Measurements from ENCODE around the gene LXN. TPM values are rescaled to one million over a fixed set of nuclear protein-coding genes. Genes with fewer than 3 reads are reported as not detected.
A peak's percentile ranks its signal among the peaks of the same experiment; 100 is the strongest.
"Not testable (repeated sequence)": the region's sequence is repeated elsewhere in the genome, so short reads cannot be mapped to it uniquely, and the experiment has no call there.

Gene LXN
- total RNA-seq, 1 donor from 2014 or later = 18.1 TPM

DNA sequence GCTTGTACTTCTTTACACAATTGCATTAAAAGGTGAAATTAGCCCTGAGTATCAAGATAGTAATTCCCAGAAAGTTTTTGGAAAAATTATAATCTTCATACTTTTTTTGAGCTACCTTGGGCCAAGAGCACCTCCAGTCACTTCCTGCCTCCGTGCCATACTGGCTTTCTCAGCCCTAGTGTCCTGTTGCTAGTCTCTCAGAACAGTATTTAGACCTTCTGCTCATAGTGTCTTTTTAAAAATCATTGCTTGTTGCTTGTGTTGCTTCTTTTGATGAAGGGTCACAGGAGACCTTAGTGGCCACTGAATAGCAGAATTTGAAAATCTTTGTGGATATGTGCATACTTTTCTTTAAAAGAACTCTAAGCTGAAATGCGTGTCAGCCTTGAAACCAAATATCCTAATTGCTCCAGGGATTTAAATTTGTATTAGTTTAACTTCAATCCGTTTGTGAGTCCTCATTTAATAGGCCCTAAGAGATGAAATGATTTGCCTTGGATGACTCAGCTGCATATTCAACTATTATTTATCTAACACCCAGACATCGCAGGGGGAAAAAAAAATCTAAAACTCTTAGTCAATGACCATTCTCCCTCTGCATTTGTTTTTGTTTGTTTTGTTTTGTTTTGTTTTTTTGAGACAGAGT lies 29.1 kb upstream of the LXN start:
- Histone ChIP-seq H4K20me1 (ENCODE audit: insufficient read depth, low read length) (no peaks in the 10 kb centered on the region), H3K4me1 (ENCODE audit: insufficient read depth, low read length) (peaks cover 36% of the 10 kb centered on the region), H3K4me2 (ENCODE audit: low read length) (peak overlapping the region; percentile 70), H3K9ac (ENCODE audit: low read length) (peak overlapping the region; percentile 44), H3K4me3 (ENCODE audit: insufficient read depth, low read depth, low read length) (no peak overlapping the region), H3K27ac (ENCODE audit: low read depth, low read length) (peak overlapping the region; percentile 68), H3K79me2 (ENCODE audit: insufficient read depth, low read length) (peaks cover 10% of the 10 kb centered on the region), H3K36me3 (ENCODE audit: insufficient read depth, low read length) (peaks cover 4% of the 10 kb centered on the region), H3K27me3 (ENCODE audit: insufficient read depth, low read length) (no peaks in the 10 kb centered on the region), H2AFZ (ENCODE audit: low read depth, low read length) (no peak overlapping the region), H3K9me3 (ENCODE audit: insufficient read depth, low read depth, low read length) (no peaks in the 10 kb centered on the region)
- Mint-ChIP-seq H3K27ac (ENCODE audit: unreplicated experiment) (no peak overlapping the region), H3K36me3 (ENCODE audit: low read depth, unreplicated experiment) (peaks cover 12% of the 10 kb centered on the region), H3K9me3 (ENCODE audit: unreplicated experiment) (peaks cover 2% of the 10 kb centered on the region), H3K4me3 (ENCODE audit: unreplicated experiment) (no peak overlapping the region), H3K27me3 (ENCODE audit: low read depth, unreplicated experiment) (no peaks in the 10 kb centered on the region), H3K4me1 (ENCODE audit: low read depth, unreplicated experiment) (peaks cover 15% of the 10 kb centered on the region)
- no peak for FAIRE-seq
- peak; percentile 41 for DNase-seq (ENCODE audit: low read depth)
- TF ChIP-seq EZH2 (IDR thresholded peaks at IDR 0.05; ENCODE audit: insufficient read depth, low read length) = no peak

GRCh38 chr3:158700559-158700958 lies 28.1 kb upstream of the LXN start:
- TF ChIP-seq, protein P1, sequence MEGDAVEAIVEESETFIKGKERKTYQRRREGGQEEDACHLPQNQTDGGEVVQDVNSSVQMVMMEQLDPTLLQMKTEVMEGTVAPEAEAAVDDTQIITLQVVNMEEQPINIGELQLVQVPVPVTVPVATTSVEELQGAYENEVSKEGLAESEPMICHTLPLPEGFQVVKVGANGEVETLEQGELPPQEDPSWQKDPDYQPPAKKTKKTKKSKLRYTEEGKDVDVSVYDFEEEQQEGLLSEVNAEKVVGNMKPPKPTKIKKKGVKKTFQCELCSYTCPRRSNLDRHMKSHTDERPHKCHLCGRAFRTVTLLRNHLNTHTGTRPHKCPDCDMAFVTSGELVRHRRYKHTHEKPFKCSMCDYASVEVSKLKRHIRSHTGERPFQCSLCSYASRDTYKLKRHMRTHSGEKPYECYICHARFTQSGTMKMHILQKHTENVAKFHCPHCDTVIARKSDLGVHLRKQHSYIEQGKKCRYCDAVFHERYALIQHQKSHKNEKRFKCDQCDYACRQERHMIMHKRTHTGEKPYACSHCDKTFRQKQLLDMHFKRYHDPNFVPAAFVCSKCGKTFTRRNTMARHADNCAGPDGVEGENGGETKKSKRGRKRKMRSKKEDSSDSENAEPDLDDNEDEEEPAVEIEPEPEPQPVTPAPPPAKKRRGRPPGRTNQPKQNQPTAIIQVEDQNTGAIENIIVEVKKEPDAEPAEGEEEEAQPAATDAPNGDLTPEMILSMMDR (IDR thresholded peaks at IDR 0.05; ENCODE audit: insufficient read depth, low read depth, low read length) = no peak
- no peak for TF ChIP-seq EZH2 (IDR thresholded peaks at IDR 0.05; ENCODE audit: insufficient read depth, low read length)
- no peak overlapping the region for H3K4me3 ChIP-seq (ENCODE audit: insufficient read depth, low read depth, low read length)
- H3K36me3 ChIP-seq (ENCODE audit: insufficient read depth, low read length) = peaks cover 8% of the 10 kb centered on the region
- peaks cover 36% of the 10 kb centered on the region for H3K4me1 ChIP-seq (ENCODE audit: insufficient read depth, low read length)
- Mint-ChIP-seq H3K4me3 (ENCODE audit: unreplicated experiment) (no peak overlapping the region), H3K9me3 (ENCODE audit: unreplicated experiment) (no peaks in the 10 kb centered on the region), H3K27me3 (ENCODE audit: low read depth, unreplicated experiment) (no peaks in the 10 kb centered on the region), H3K36me3 (ENCODE audit: low read depth, unreplicated experiment) (peaks cover 9% of the 10 kb centered on the region), H3K4me1 (ENCODE audit: low read depth, unreplicated experiment) (peaks cover 15% of the 10 kb centered on the region), H3K27ac (ENCODE audit: unreplicated experiment) (no peak overlapping the region)
- DNase-seq (ENCODE audit: low read depth) (peak; percentile 22), FAIRE-seq (no peak)
- H3K79me2 ChIP-seq (ENCODE audit: insufficient read depth, low read length) = peaks cover 10% of the 10 kb centered on the region
- H4K20me1 ChIP-seq (ENCODE audit: insufficient read depth, low read length) = no peaks in the 10 kb centered on the region
- H3K4me2 ChIP-seq (ENCODE audit: low read length) = no peak overlapping the region
- H3K9ac ChIP-seq (ENCODE audit: low read length) = no peak overlapping the region
- H2AFZ ChIP-seq (ENCODE audit: low read depth, low read length) = no peak overlapping the region
- no peak overlapping the region for H3K27ac ChIP-seq (ENCODE audit: low read depth, low read length)
- H3K9me3 ChIP-seq (ENCODE audit: insufficient read depth, low read depth, low read length) = no peaks in the 10 kb centered on the region
- no peaks in the 10 kb centered on the region for H3K27me3 ChIP-seq (ENCODE audit: insufficient read depth, low read length)

- Histone ChIP-seq H3K79me2 (ENCODE audit: insufficient read depth, low read length) (peaks cover 5% of the 10 kb centered on the region), H3K4me1 (ENCODE audit: insufficient read depth, low read length) (peaks cover 11% of the 10 kb centered on the region), H4K20me1 (ENCODE audit: insufficient read depth, low read length) (no peaks in the 10 kb centered on the region), H3K36me3 (ENCODE audit: insufficient read depth, low read length) (peaks cover 9% of the 10 kb centered on the region), H3K27me3 (ENCODE audit: insufficient read depth, low read length) (no peaks in the 10 kb centered on the region), H3K27ac (ENCODE audit: low read depth, low read length) (no peak overlapping the region), H3K4me2 (ENCODE audit: low read length) (no peak overlapping the region), H3K9me3 (ENCODE audit: insufficient read depth, low read depth, low read length) (no peaks in the 10 kb centered on the region), H3K9ac (ENCODE audit: low read length) (no peak overlapping the region), H2AFZ (ENCODE audit: low read depth, low read length) (no peak overlapping the region), H3K4me3 (ENCODE audit: insufficient read depth, low read depth, low read length) (no peak overlapping the region)
- H3K27ac Mint-ChIP-seq (ENCODE audit: unreplicated experiment) = no peak overlapping the region
- no peaks in the 10 kb centered on the region for H3K4me1 Mint-ChIP-seq (ENCODE audit: low read depth, unreplicated experiment)
- H3K27me3 Mint-ChIP-seq (ENCODE audit: low read depth, unreplicated experiment) = no peaks in the 10 kb centered on the region
- no peak overlapping the region for H3K4me3 Mint-ChIP-seq (ENCODE audit: unreplicated experiment)
- DNase-seq (ENCODE audit: low read depth) (peak; percentile 75), FAIRE-seq (no peak)
- TF ChIP-seq, protein P1 (IDR thresholded peaks at IDR 0.05; ENCODE audit: insufficient read depth, low read depth, low read length) = no peak
- no peak for TF ChIP-seq EZH2 (IDR thresholded peaks at IDR 0.05; ENCODE audit: insufficient read depth, low read length)
- no peaks in the 10 kb centered on the region for H3K9me3 Mint-ChIP-seq (ENCODE audit: unreplicated experiment)
- H3K36me3 Mint-ChIP-seq (ENCODE audit: low read depth, unreplicated experiment) = peaks cover 5% of the 10 kb centered on the region
Measured at GRCh38 chr3:158696618-158697017, 24.2 kb upstream of the LXN start.

GRCh38 chr3:158693866-158694456 lies 21.5 kb upstream of the LXN start:
- not testable (repeated sequence) for H3K27ac ChIP-seq (ENCODE audit: low read depth, low read length); H3K4me3 Mint-ChIP-seq (ENCODE audit: unreplicated experiment); H3K9me3 Mint-ChIP-seq (ENCODE audit: unreplicated experiment); H3K9ac ChIP-seq (ENCODE audit: low read length); H3K36me3 Mint-ChIP-seq (ENCODE audit: low read depth, unreplicated experiment); H3K27ac Mint-ChIP-seq (ENCODE audit: unreplicated experiment); H3K4me3 ChIP-seq (ENCODE audit: insufficient read depth, low read depth, low read length); DNase-seq (ENCODE audit: low read depth); H3K27me3 Mint-ChIP-seq (ENCODE audit: low read depth, unreplicated experiment); H3K4me1 ChIP-seq (ENCODE audit: insufficient read depth, low read length); H3K4me2 ChIP-seq (ENCODE audit: low read length); H3K79me2 ChIP-seq (ENCODE audit: insufficient read depth, low read length); FAIRE-seq; H3K4me1 Mint-ChIP-seq (ENCODE audit: low read depth, unreplicated experiment); H3K9me3 ChIP-seq (ENCODE audit: insufficient read depth, low read depth, low read length); H2AFZ ChIP-seq (ENCODE audit: low read depth, low read length); H4K20me1 ChIP-seq (ENCODE audit: insufficient read depth, low read length); H3K27me3 ChIP-seq (ENCODE audit: insufficient read depth, low read length)
- H3K36me3 ChIP-seq (ENCODE audit: insufficient read depth, low read length) = peaks cover 17% of the 10 kb centered on the region
